ENCODE measurements around the gene SGMS2. TPM values are rescaled to one million over a fixed set of nuclear protein-coding genes. Genes with fewer than 3 reads are reported as not detected.

The SGMS2 gene
- total and polyA plus RNA-seq, 9 of the 15 experiments (the other 6 are each of a cell fraction or from before 2014, with no cell fraction given) = 0.07 to 0.25 (median 0.11) TPM; not detected in 5

- 0% methylated on average over 2 of the region's 2 CpGs for WGBS (ENCODE audit: insufficient coverage, low coverage, missing lambda C conversion rate)
- no peak for TF ChIP-seq EZH2 (IDR thresholded peaks at IDR 0.05; ENCODE audit: borderline replicate concordance, low read depth, low read length)
- TF ChIP-seq TBL1XR1 (IDR thresholded peaks at IDR 0.05; ENCODE audit: low read length in 2 of 2) = no peak
- TF ChIP-seq KDM5B (IDR thresholded peaks at IDR 0.05; ENCODE audit: insufficient replicate concordance, low read depth, low read length) = no peak
- TF ChIP-seq TRIM28 (IDR thresholded peaks at IDR 0.05) = no peak
- TF ChIP-seq C11orf30 (IDR thresholded peaks at IDR 0.05; ENCODE audit: low read depth) = peak; percentile 45; the same call in 1 of the 2 replicates
- TF ChIP-seq TRIM25 (IDR thresholded peaks at IDR 0.05; ENCODE audit: borderline replicate concordance) = no peak
- TF ChIP-seq MIER1 (IDR thresholded peaks at IDR 0.05; ENCODE audit: low read depth) = no peak
- no peak for TF ChIP-seq ZNF165 (CRISPR knock-in tag; IDR thresholded peaks at IDR 0.05; ENCODE audit: borderline replicate concordance)
- peak; percentile 52 for TF ChIP-seq ZNF316 (IDR thresholded peaks at IDR 0.05)
- TF ChIP-seq SOX6 (IDR thresholded peaks at IDR 0.05) = no peak
- no peak for TF ChIP-seq ZNF586 (CRISPR knock-in tag; conservative IDR thresholded peaks at IDR 0.05)
- peak; percentile 89 for TF ChIP-seq NFE2 (IDR thresholded peaks at IDR 0.05; ENCODE audit: low read depth)
- peak; percentile 45; the same call in 1 of the 2 replicates for TF ChIP-seq MAFK (IDR thresholded peaks at IDR 0.05; ENCODE audit: low read length)
- no peak for TF ChIP-seq ZNF699 (CRISPR knock-in tag; IDR thresholded peaks at IDR 0.05; ENCODE audit: insufficient replicate concordance)
- TF ChIP-seq ZFP30 (CRISPR knock-in tag; IDR thresholded peaks at IDR 0.05; ENCODE audit: borderline replicate concordance) = no peak
- no peak for TF ChIP-seq U2AF2 (optimal IDR thresholded peaks at IDR 0.05; ENCODE audit: low read depth, low read length)
- TF ChIP-seq MECOM (CRISPR knock-in tag; IDR thresholded peaks at IDR 0.05) = no peak
- no peak for TF ChIP-seq ZNF395 (CRISPR knock-in tag; IDR thresholded peaks at IDR 0.05)
- TF ChIP-seq PATZ1 (CRISPR knock-in tag; IDR thresholded peaks at IDR 0.05; ENCODE audit: borderline replicate concordance) = no peak
Observed at GRCh38 chr4:107913283-107913899, 88.7 kb downstream of the SGMS2 start.

More at GRCh38 chr4:107913283-107913899, 88.7 kb downstream of the SGMS2 start:
- ChIA-PET CTCF (ENCODE audit: low intra/inter-chr PET ratio) (interaction anchor here (0.6 to 1.3 kb wide), 5 partner anchors 28 to 244 kb away, joined by 3 to 12 read pairs (median 3); no protein-coding TSS in a partner anchor), POLR2A (no interaction called here)
- Histone ChIP-seq H3K9ac (ENCODE audit: insufficient read depth in 1 of 2, low read depth in 2 of 2, low read length in 2 of 2) (no peak overlapping the region), H2AFZ (ENCODE audit: low read depth, low read length) (no peak overlapping the region; the same call in 1 of the 2 replicates), H3K27me3 (ENCODE audit: control insufficient read depth in 2 of 2, insufficient read depth in 2 of 2, low read length in 2 of 2) (peaks cover 0 to 2% of the 10 kb centered on the region in 2 experiments; a peak in 1 of 5 replicates), H3K27ac (ENCODE audit: extremely low read depth, low read depth, low read length) (no peak overlapping the region), H3K4me2 (ENCODE audit: insufficient read depth, low read length) (no peak overlapping the region), H3K79me2 (ENCODE audit: control insufficient read depth, insufficient read depth, low read length) (no peaks in the 10 kb centered on the region), H3K9me1 (ENCODE audit: control insufficient read depth, insufficient read depth, low read length) (no peaks in the 10 kb centered on the region), H4K20me1 (replicated peaks; ENCODE audit: control insufficient read depth, insufficient read depth, low read length) (no peaks in the 10 kb centered on the region), H3K4me1 (replicated peaks in 1 of 2; ENCODE audit: control insufficient read depth in 2 of 2, insufficient read depth in 2 of 2, low read length in 2 of 2) (no peaks in the 10 kb centered on the region), H3K9me3 (replicated peaks; ENCODE audit: control insufficient read depth, insufficient read depth, low read depth, low read length) (no peaks in the 10 kb centered on the region), H3K4me3 (no peak overlapping the region), H3K36me3 (ENCODE audit: control insufficient read depth, insufficient read depth, low read length) (no peaks in the 10 kb centered on the region)
- ATAC-seq (peak; percentile 90), DNase-seq (ENCODE audit: extremely low read depth in 1 of 4, low spot score in 3 of 4) (peak; percentile 49 to 76 (median 52)), FAIRE-seq (peak; percentile 87)
- intact Hi-C loops (cut with micrococcal nuclease) = loop anchor here (1.0 to 10.0 kb wide), 3 partner anchors 153 to 661 kb away; no protein-coding TSS in a partner anchor
- no TSS peak for BruUV-seq (replicated peaks)
- in situ Hi-C loops (cut with MboI) = loop anchor here (25.0 kb wide), 1 partner anchor 151 kb away; no protein-coding TSS in a partner anchor
